Heart left ventricle (tissue), 16 donors: ENCODE results near the gene DCAF4L1. TPM values are rescaled to one million over a fixed set of nuclear protein-coding genes. Genes with fewer than 3 reads are reported as not detected.

Experiments used
- ATAC-seq, 4 donors: fragments of 200-7000 bp; cut with Tn5 transposase; one replicate each; pipeline ENCODE4 v1.9.1; 2020 to 2022; ENCODE audit warnings: moderate library complexity in 4 of 4, mild to moderate bottlenecking in 3 of 4, moderate number of reproducible peaks in 1 of 4
- DNase-seq, 5 donors: peaks; one replicate each; pipeline ENCODE4 v3.0.0-alpha.2; 2020
- H3K27ac ChIP-seq, 12 donors: fragments of 200-600 bp; sonication (generic) in 4 of 12; one replicate each; pipeline versions ENCODE4 v1.5.0 to v1.8.0; 2016 to 2022; ENCODE audit warnings: mild to moderate bottlenecking in 2 of 12
- H3K27me3 ChIP-seq, 9 donors: fragments of 200-600 bp; sonication (generic) in 2 of 9; one replicate each; pipeline versions ENCODE4 v1.5.1 to v1.8.0; 2016 to 2022; ENCODE audit warnings: mild to moderate bottlenecking in 3 of 9
- H3K36me3 ChIP-seq, 9 donors: fragments of 200-600 bp; sonication (generic) in 2 of 9; one replicate each; pipeline versions ENCODE4 v1.5.0 to v1.8.0; 2018 to 2022; ENCODE audit warnings: mild to moderate bottlenecking in 2 of 9
- H3K4me1 ChIP-seq, 12 donors: fragments of 200-600 bp; sonication (generic) in 4 of 12; one replicate each; pipeline versions ENCODE4 v1.5.0 to v1.8.0; 2016 to 2022; ENCODE audit warnings: mild to moderate bottlenecking in 3 of 12
- H3K4me3 ChIP-seq, 12 donors: fragments of 200-600 bp; sonication (generic) in 4 of 12; one replicate each; pipeline versions ENCODE4 v1.5.0 to v1.8.0; 2017 to 2022; ENCODE audit warnings: mild to moderate bottlenecking in 9 of 12, moderate library complexity in 4 of 12
- H3K9me3 ChIP-seq, 12 donors: fragments of 200-600 bp; sonication (generic) in 4 of 12; one replicate each; pipeline versions ENCODE4 v1.5.0 to v1.8.0; 2016 to 2022; ENCODE audit warnings: mild to moderate bottlenecking in 1 of 12
- POLR2A ChIP-seq, 2 donors: fragments of 450-650 bp; IDR thresholded peaks; one replicate each; pipeline ENCODE4 v1.6.1; 2017; ENCODE audit warnings: antibody characterized with exemption in 2 of 2, mild to moderate bottlenecking in 2 of 2, moderate library complexity in 2 of 2
- WGBS, 4 donors: extraction: QIAGEN DNeasy Blood & Tissue Kit in 2 of 4; methylation state at CpG; one replicate each; pipeline versions ENCODE4 v1.1.5 to v1.1.7; 2013 to 2018; 5-methylcytosine and 5-hydroxymethylcytosine counted together
- intact Hi-C, 10 donors: fragments of 100-400 bp; cut with DNase I; formaldehyde crosslinking; loops; one replicate each; pipeline versions ENCODE4 v1.11.1 to v1.14.2; 2022
- polyA plus RNA-seq, 2 donors: library from polyadenylated mRNA; stranded (reverse); fragments of 200-250 nt; gene quantifications; one replicate each; pipeline ENCODE4 v1.2.3, GENCODE V29; 2013
- total RNA-seq, 9 donors: library from RNA; depleted of rRNA in 2 of 9; stranded (reverse); fragments of >200 nt in 2 of 9; fragmentation: NEBNext Ultra II Directional in 3 of 9; extraction: Animal tissue kit (Norgen Biotek cat#: 25700) in 3 of 9; gene quantifications; one replicate each; pipeline versions ENCODE4 v1.1.0 to v1.2.4, GENCODE V29; 2016 to 2023
- TF ChIP-seq, protein P1 (sequence below), 12 donors: fragments of 200-600 bp; sonication (generic) in 4 of 12; IDR thresholded peaks; one replicate each; pipeline versions ENCODE4 v1.5.0 to v1.8.0; 2018 to 2022; ENCODE audit warnings: antibody characterized with exemption in 12 of 12, mild to moderate bottlenecking in 5 of 12
- donor health status: ischemic (EF 13 %, LVEDD 7.1; RV severe dilation, severe dysfunction).
- donor health status: healthy with polysubstance abuse.
- donor health status: DM: no; HTN: yes; CAD: no.
- donor health status: DM: no; HTN: no; CAD: no.
- donor health status: ischemic (EF 25% LVEDD 6.9; RV normal size, moderate dysfunction).
- donor health status: ischemic (EF 25% LVEDD 5.7; RV mildly dilated, moderate dysfunction).
- donor health status: healthy.
- donor health status: DM: yes; HTN: yes; CAD: no.
- donor health status: ischemic (EF 35%, LVEDD 5.7; RV mildly dilated, moderate dysfunction).
- donor health status: nonischemic (EF 11% LVEDD 7.7; RV severe dilation, severe dysfunction).
- donor health status: DM: yes; HTN: yes; CAD: no.
- donor health status: PGD.
- donor health status: ischemic (EF 29% LVEDD 5.4; RV normal size, mild dysfunction).
- donor health status: nonischemic (EF 23%, LVEDD 6.1; RV moderate dilation, normal function).

Gene DCAF4L1
- total and polyA plus RNA-seq, 11 donors: 0.05 to 0.46 (median 0.24) TPM

DNA sequence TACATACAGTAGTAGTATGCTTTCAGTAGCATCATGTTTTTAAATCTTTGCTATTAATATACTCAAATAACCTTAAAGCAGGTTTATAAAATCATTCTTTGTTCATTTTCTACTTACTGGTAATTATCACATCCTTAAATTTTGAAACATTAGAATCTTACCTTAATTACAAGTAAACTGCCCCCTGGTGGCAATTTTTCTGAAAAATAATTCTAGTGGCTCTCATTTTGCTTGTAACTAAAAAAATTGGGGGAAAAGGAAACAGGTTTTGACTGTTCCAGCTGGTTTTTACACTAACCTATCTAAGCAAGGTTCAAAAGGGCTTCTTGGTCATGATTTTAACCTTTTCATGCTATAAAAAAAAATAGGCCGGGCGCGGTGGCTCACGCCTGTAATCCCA is 18.5 kb upstream of the DCAF4L1 start:
- no peak for DNase-seq

DNA sequence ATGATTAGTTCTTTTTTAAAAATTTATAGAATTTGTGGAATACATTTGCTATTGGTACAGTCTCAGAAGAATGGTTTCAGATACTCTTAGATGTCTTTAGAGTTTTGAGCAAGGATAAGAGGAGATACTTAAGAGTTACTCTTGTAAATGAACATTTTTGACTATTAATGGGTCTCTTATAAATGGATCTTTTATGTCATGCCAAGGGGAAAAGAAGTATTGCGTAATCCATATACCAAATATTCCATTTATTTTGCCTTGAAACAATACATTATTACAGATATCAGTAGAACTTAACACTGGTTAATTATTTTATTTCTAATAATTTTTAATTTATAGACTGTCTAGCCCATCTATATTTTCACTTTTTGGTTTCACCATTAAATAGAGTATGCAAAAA is 17.2 kb upstream of the DCAF4L1 start:
- no peak for DNase-seq
- intact Hi-C loops: no loop called here
- H3K4me3 ChIP-seq: no peak overlapping the region
- 94 to 97% (median 96%) methylated on average over 1 of the region's 1 CpG for WGBS, 4 donors
- no peak for ATAC-seq
- no peaks in the 10 kb centered on the region for H3K36me3 ChIP-seq
- no peaks in the 10 kb centered on the region for H3K27me3 ChIP-seq
- TF ChIP-seq POLR2A (IDR thresholded peaks at IDR 0.05): no peak
- TF ChIP-seq, protein P1, sequence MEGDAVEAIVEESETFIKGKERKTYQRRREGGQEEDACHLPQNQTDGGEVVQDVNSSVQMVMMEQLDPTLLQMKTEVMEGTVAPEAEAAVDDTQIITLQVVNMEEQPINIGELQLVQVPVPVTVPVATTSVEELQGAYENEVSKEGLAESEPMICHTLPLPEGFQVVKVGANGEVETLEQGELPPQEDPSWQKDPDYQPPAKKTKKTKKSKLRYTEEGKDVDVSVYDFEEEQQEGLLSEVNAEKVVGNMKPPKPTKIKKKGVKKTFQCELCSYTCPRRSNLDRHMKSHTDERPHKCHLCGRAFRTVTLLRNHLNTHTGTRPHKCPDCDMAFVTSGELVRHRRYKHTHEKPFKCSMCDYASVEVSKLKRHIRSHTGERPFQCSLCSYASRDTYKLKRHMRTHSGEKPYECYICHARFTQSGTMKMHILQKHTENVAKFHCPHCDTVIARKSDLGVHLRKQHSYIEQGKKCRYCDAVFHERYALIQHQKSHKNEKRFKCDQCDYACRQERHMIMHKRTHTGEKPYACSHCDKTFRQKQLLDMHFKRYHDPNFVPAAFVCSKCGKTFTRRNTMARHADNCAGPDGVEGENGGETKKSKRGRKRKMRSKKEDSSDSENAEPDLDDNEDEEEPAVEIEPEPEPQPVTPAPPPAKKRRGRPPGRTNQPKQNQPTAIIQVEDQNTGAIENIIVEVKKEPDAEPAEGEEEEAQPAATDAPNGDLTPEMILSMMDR (IDR thresholded peaks at IDR 0.05): no peak
- peaks cover 0 to 6% (median 0%) of the 10 kb centered on the region in 12 donors for H3K9me3 ChIP-seq
- no peak overlapping the region for H3K27ac ChIP-seq
- no peaks in the 10 kb centered on the region for H3K4me1 ChIP-seq

More for the DNA sequence above, 18.5 kb upstream of the DCAF4L1 start:
- Histone ChIP-seq H3K9me3 (no peaks in the 10 kb centered on the region), H3K36me3 (no peaks in the 10 kb centered on the region), H3K4me3 (no peak overlapping the region), H3K27ac (no peak overlapping the region), H3K27me3 (no peaks in the 10 kb centered on the region), H3K4me1 (no peaks in the 10 kb centered on the region)
- no peak for ATAC-seq
- WGBS, 4 donors: 94 to 97% (median 95%) methylated on average over 4 of the region's 4 CpGs
- TF ChIP-seq, protein P1 (IDR thresholded peaks at IDR 0.05): peak in 10 of 12 donors; percentile 8 to 44 (median 30)
- TF ChIP-seq POLR2A (IDR thresholded peaks at IDR 0.05): no peak
- intact Hi-C loops: no loop called here

DNA sequence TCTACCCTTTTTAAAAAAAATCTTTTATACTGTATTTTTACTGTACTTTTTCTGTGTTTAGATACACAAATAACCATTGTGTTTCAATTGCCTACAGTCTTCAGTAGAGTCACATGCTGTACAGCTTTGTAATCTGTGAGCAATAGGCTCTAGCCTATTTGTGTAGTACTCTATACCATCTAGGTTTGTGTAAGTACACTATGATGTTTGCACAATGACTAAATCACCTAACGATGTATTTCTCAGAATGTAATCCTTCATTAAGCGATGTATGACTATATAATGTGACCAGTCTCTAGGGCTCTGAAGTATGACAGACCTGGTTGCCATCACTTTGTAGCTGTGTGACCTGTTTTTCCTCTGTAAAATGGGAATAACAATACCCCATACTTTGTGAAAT is 14.2 kb upstream of the DCAF4L1 start:
- no peak overlapping the region for H3K27ac ChIP-seq
- H3K4me1 ChIP-seq: no peaks in the 10 kb centered on the region
- no peaks in the 10 kb centered on the region for H3K27me3 ChIP-seq
- H3K36me3 ChIP-seq: no peaks in the 10 kb centered on the region
- DNase-seq (no peak), ATAC-seq (no peak)
- 96 to 98% (median 97%) methylated on average over 2 of the region's 2 CpGs for WGBS, 4 donors
- H3K9me3 ChIP-seq: peaks cover 0 to 6% (median 0%) of the 10 kb centered on the region in 12 donors
- intact Hi-C loops: no loop called here
- TF ChIP-seq POLR2A (IDR thresholded peaks at IDR 0.05): no peak
- TF ChIP-seq, protein P1 (IDR thresholded peaks at IDR 0.05): no peak
- no peak overlapping the region for H3K4me3 ChIP-seq

DNA sequence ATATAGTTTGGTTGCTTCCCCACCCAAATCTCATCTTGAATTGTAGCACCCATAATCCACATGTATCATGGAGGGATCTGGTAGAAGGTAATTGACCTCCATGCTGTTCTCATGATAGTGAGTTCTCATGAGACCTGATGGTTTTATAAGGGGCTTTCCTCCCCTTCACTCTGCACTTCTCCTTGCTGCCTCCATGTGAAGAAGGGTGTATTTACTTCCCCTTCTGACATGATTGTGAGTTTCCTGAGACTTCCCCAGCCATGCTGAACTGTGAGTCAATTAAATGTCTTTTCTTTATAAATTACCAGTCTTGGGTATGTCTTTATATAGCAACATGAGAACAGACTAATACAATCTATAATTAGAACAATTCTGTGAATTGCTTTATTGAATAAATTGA is 11.9 kb upstream of the DCAF4L1 start:
- Histone ChIP-seq H3K4me1 (no peaks in the 10 kb centered on the region), H3K27me3 (no peaks in the 10 kb centered on the region), H3K36me3 (no peaks in the 10 kb centered on the region), H3K9me3 (peaks cover 0 to 6% (median 0%) of the 10 kb centered on the region in 12 donors), H3K4me3 (no peak overlapping the region), H3K27ac (no peak overlapping the region)
- TF ChIP-seq POLR2A (IDR thresholded peaks at IDR 0.05): no peak
- TF ChIP-seq, protein P1 (IDR thresholded peaks at IDR 0.05): no peak
- intact Hi-C loops: no loop called here
- no peak for ATAC-seq
- no peak for DNase-seq
